GM19035 (cell line): ENCODE measurements around the gene TBL1XR1.

Source experiments
- ATAC-seq: cut with Tn5 transposase; IDR thresholded peaks from one replicate; pipeline ENCODE4 v1.9.1; 2021; ENCODE audit not compliant: unreplicated experiment

TBL1XR1 gene

DNA sequence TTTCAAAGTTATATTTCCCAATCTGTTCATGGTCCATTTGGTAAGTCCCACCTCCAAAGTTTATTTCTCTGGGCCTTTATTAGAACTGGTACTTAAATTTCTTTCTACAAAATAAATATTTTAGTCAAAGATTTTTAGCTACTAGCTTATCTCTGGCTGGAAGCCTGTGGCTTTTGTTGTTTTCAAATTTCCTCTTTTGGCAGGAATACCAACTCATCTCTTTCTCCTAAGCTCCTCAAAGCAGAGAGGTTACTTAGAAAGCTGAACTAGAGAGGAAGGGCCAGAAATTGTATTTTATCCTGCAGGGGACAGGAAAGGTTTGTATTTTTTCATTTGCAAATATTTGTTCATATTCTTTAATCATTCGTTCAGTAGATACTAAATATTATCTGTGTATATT, 227.8 kb downstream of the TBL1XR1 start:
- ATAC-seq: no peak
